A549 treated with AZD2906 at 1 μM for 4 hours (cell line): Measurements from ENCODE around the gene CFL1. TPM values are rescaled to one million over a fixed set of nuclear protein-coding genes. Genes with fewer than 3 reads are reported as not detected.

Source experiments
- total RNA-seq: library from RNA; stranded (reverse); fragments of 200-300 nt; extraction: Qiagen RNA extraction; gene quantifications from 5 replicates; pipeline ENCODE4 v1.2.3, GENCODE V29; 2022

CFL1 gene
- total RNA-seq, result 1,981 to 2,375 TPM (median 2,303 TPM) in 5 replicates

DNA sequence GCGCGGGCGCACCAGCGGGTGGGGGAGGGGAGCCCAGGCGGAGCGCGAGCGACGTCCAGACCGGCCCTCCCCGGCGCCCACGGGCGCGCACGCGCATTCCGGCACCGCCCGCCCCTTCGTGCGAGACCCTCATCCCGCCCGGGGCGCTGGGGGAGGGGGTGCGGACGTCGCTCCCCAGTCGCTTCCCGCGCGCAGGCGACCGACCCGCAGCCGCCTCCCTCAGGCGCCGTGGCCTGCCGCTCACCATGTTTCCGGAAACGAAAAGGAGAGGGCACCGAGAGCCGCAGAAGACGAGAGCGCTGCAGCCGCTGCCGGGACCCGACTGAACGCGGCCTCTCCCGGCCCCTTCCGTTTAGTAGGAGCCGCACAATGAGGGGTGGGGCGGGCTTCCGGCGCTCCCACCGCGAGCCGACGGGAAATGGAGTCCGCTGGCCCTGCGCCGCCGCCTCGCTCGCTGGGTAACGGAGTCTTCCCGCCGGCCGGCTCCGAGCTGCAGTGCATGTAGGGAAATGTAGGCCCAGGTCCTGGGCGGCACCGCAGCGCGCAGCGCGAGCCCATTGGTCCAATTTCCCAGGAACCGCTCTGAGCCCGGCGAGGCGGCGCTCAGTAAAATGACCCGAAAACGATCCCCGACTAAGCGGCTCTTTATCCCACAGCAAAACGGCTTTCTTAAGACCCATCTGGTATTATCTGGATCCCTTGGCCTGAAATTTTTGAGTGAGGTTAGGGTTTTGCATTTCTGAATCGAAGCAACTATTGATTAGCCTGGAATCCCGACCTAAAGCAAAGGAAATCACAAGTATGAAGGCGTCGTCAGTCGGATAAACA, at the start of gene CFL1:
TSS of gene CFL1 (minus strand) at position 328 of the 828 bp plus-strand sequence. CDS start at position 247, 81 bp downstream.

DNA sequence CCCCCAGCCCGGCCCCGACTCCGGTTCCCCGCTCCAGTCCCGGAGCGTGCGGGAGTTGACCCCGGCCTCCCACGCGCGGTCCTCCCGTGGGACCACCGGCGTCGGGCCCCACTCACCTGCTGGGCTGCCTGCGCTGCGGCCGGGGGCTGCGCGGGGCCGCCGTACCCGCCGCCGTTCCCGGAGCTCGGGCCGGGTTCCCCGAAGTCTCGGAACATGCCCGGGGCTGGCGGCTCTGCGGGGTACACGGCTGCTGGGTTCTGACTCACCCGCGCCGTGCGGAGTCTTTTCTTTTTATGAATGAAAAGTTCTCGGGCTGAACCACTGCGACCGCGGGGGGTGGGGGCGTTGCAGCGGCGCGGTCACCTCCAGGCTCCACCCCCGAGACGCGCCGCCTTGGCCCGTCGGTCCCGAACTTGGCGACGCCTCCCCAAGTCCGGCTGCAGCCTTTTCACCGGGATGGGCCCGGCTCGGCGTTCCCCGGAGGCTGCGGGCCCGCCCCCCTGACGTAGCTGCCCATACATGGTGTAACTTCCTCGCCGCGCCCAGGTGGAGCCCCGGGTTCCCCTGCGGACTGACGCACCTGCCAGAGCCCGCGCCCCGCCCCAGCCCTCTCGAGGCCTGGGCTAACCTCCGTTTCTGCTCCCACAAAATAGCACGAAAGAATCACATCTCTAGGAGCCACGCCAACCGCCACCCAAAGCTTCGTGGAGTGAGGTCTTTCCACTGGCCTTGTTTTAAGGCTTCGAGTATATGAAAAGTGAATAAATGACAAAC, 42.3 kb upstream of the CFL1 start, which contains the start of gene FOSL1:
TSS of gene FOSL1 (minus strand) at position 264 of the 774 bp plus-strand sequence. CDS start at position 215, 49 bp downstream.

GRCh38 chr11:65890324-65891218, 32.6 kb upstream of the CFL1 start, which contains the start of gene CCDC85B:
Gene CCDC85B, plus strand, starts transcription at chr11:65890673. Its CDS starts 111 bp downstream, at chr11:65890784.

DNA sequence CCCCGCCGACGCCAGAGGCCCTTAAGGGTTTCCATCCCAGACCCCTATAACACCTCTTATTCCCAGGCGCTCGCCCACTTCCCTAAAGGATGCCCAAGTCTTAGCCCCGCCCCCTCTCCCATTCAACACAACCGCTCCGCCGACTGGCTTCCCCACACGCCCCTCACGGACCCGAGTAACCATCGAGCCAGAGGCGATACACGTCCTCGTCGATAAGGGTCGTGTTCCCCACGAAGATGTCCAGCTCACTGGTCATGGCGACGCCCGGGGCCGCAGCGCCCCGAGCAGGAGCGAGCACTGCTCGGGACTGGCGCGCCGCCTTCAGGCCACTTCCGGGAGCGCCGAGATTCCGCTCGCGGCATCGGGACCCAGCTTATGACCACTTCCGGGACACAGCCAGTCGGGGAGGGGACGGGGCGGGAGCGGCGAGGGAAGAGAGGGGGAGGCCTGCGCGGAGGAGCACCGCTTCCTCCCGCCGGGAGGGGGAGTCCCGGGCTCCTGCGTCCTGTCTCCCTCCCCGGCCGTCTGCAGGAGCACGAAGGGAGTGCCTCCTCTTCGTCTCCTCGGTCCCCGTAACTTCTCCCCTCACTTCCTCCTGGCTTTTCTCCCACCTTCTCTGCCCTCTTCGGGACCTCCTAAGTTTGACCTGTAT, 30.3 kb upstream of the CFL1 start, which contains the start of gene FIBP:
TSS of gene FIBP (minus strand) at position 309 of the 652 bp plus-strand sequence. CDS start at position 256, 53 bp downstream.

GRCh38 chr11:65879617-65880016, 21.6 kb upstream of the CFL1 start, which contains the start of gene CTSW:
Gene CTSW, plus strand, starts transcription at chr11:65879837. Its CDS starts 18 bp downstream, at chr11:65879855.

DNA sequence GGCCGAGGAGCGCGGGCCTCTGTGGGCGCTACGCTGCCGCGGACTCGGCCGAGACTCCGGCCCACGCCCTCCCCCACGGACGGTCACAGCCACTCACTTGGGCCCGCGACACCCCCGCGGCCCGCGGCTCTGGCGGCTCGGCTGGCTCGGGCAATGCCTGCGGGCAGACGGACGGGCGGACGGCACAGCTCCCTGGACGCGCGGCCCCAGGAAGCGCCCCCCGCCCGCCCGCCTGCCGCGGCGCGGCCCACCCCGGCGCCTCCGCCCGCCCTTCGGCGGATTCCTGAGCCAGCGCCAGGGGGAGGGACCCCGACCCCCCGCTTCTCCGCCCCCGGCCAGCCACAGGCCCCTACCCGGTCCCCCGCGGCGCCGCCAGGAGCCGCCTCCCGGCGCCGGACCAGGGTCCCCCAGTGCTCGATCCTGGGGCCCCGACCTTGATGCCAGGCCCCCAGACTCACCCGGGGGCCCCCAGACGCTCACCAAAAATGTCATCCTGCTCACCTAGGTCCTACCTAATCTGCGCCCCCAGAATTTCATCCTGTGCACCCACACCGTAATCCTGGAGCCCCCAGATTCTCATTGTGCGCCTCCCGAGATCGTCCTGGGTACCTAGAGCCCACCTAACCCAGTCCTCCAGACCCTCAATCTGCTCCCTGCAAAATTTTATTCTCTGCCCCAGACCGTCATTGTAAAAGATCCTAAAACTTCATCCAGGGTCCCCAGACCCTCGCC, 14.8 kb upstream of the CFL1 start, which contains the start of gene EFEMP2:
TSS of gene EFEMP2 (minus strand) at position 215 of the 732 bp plus-strand sequence. CDS start 446 bp downstream, outside the sequence.

GRCh38 chr11:65860278-65861164, 2.5 kb upstream of the CFL1 start, which contains the start of gene MUS81:
Gene MUS81, plus strand, starts transcription at chr11:65860433. Its CDS starts 321 bp downstream, at chr11:65860754.

GRCh38 chr11:65833297-65834030, 24.5 kb downstream of the CFL1 start, which contains the start of gene SNX32:
Gene SNX32, plus strand, starts transcription at chr11:65833963. Its CDS starts 103 bp downstream, at chr11:65834066.

Other genes starting within 250 kb of the CFL1 start
- gene MAP3K11, start 244.0 kb downstream of the CFL1 start, total RNA-seq, result 37.7 to 49.0 TPM (median 47.6 TPM) in 5 replicates
- 26.0 to 36.3 TPM (median 34.9 TPM) in 5 replicates for gene PCNX3, start 242.4 kb downstream of the CFL1 start, total RNA-seq
- gene SIPA1, start 220.1 kb downstream of the CFL1 start, total RNA-seq, result 14.3 to 21.2 TPM (median 19.7 TPM) in 5 replicates
- 63.5 to 78.0 TPM (median 73.7 TPM) in 5 replicates for gene RELA, start 195.3 kb downstream of the CFL1 start, total RNA-seq
- 40.9 to 56.0 TPM (median 50.3 TPM) in 5 replicates for gene KAT5, start 145.9 kb downstream of the CFL1 start, total RNA-seq
- 28.0 to 49.4 TPM (median 47.9 TPM) in 5 replicates for gene RNASEH2C, start 137.4 kb downstream of the CFL1 start, total RNA-seq
- gene AP5B1, start 77.2 kb downstream of the CFL1 start, total RNA-seq, result 9.7 to 13.2 TPM (median 12.3 TPM) in 5 replicates
- gene OVOL1, start 71.1 kb downstream of the CFL1 start, total RNA-seq, result 0.04 to 0.15 TPM (median 0.10 TPM) in 5 replicates
- gene SNX32, start 24.2 kb downstream of the CFL1 start, total RNA-seq, result 0.05 to 0.08 TPM (median 0.06 TPM) in 5 replicates
- gene MUS81, start 2.3 kb upstream of the CFL1 start, total RNA-seq, result 24.7 to 35.0 TPM (median 32.8 TPM) in 5 replicates
- gene EFEMP2, start 14.6 kb upstream of the CFL1 start, total RNA-seq, result 0.49 to 1.1 TPM (median 0.97 TPM) in 5 replicates
- 0.07 to 0.11 TPM in 2 of 5 replicates, not detected in the others for gene CTSW, start 21.7 kb upstream of the CFL1 start, total RNA-seq
- 72.3 to 88.2 TPM (median 83.5 TPM) in 5 replicates for gene FIBP, start 30.3 kb upstream of the CFL1 start, total RNA-seq
- gene CCDC85B, start 32.5 kb upstream of the CFL1 start, total RNA-seq, result 21.8 to 44.1 TPM (median 43.2 TPM) in 5 replicates
- gene FOSL1, start 42.2 kb upstream of the CFL1 start, total RNA-seq, result 97.3 to 161 TPM (median 118 TPM) in 5 replicates
- gene C11orf68, start 60.9 kb upstream of the CFL1 start, total RNA-seq, result 30.9 to 49.9 TPM (median 44.6 TPM) in 5 replicates
- gene DRAP1, start 61.2 kb upstream of the CFL1 start, total RNA-seq, result 162 to 254 TPM (median 207 TPM) in 5 replicates
- not detected in 5 replicates for gene TSGA10IP, start 87.3 kb upstream of the CFL1 start, total RNA-seq
- 40.2 to 59.5 TPM (median 54.5 TPM) in 5 replicates for gene SART1, start 103.6 kb upstream of the CFL1 start, total RNA-seq
- 35.6 to 48.5 TPM (median 38.7 TPM) in 5 replicates for gene EIF1AD, start 144.0 kb upstream of the CFL1 start, total RNA-seq
- gene BANF1, start 144.3 kb upstream of the CFL1 start, total RNA-seq, result 374 to 488 TPM (median 470 TPM) in 5 replicates
- not detected in 5 replicates for gene CST6, start 153.8 kb upstream of the CFL1 start, total RNA-seq
- gene CATSPER1, start 168.3 kb upstream of the CFL1 start, total RNA-seq, result 1.1 to 1.5 TPM (median 1.3 TPM) in 5 replicates
- not detected in 5 replicates for gene GAL3ST3, start 191.0 kb upstream of the CFL1 start, total RNA-seq
- 163 to 185 TPM (median 169 TPM) in 5 replicates for gene SF3B2, start 194.2 kb upstream of the CFL1 start, total RNA-seq
- gene PACS1, start 212.1 kb upstream of the CFL1 start, total RNA-seq, result 61.1 to 91.1 TPM (median 82.8 TPM) in 5 replicates